ENCODE data around the gene NTN1. TPM values are rescaled to one million over a fixed set of nuclear protein-coding genes. Genes with fewer than 3 reads are reported as not detected.
A peak's percentile ranks its signal among the peaks of the same experiment; 100 is the strongest.

The NTN1 gene
- total and polyA plus RNA-seq, 2 of the 4 experiments (the other 2 are of a cell fraction) = under 0.01 to 0.07 TPM

- H3K9me3 ChIP-seq (ENCODE audit: control insufficient read depth, insufficient read depth, low read length) = peaks cover 4% of the 10 kb centered on the region; the same call in 1 of the 2 replicates
- peaks cover 4% of the 10 kb centered on the region; the same call in 1 of the 2 replicates for H3K4me1 ChIP-seq (ENCODE audit: control insufficient read depth, insufficient read depth, low read length)
- WGBS, 2 experiments (ENCODE audit: extremely low coverage in 2 of 2, insufficient read length in 1 of 2) = 81% methylated on average over 13 of the region's 30 CpGs; no CpG with 5 or more reads in 1 of the 2 experiments
- no peaks in the 10 kb centered on the region for H3K9me1 ChIP-seq (ENCODE audit: insufficient read depth, low read length)
- no peak overlapping the region for H3K14ac ChIP-seq (replicated peaks; ENCODE audit: low read depth, low read length)
- intact Hi-C loops (cut with micrococcal nuclease) (loop anchor here (10.0 kb wide), 1 partner anchor 62 kb away; no protein-coding TSS in a partner anchor), in situ Hi-C loops (cut with MboI; ENCODE audit: low sequenced_read_pairs) (no loop called here), dilution Hi-C loops (cut with HindIII; ENCODE audit: low sequenced_read_pairs, unreplicated experiment) (no loop called here)
- no peak overlapping the region for H2BK5ac ChIP-seq (ENCODE audit: low read depth, low read length, poor library complexity, severe bottlenecking)
- H2AK5ac ChIP-seq (ENCODE audit: low read depth, low read length) = no peak overlapping the region
- H4K20me1 ChIP-seq (ENCODE audit: insufficient read depth, low read length) = no peaks in the 10 kb centered on the region
- no peak overlapping the region for H2BK120ac ChIP-seq (ENCODE audit: low read depth, low read length)
- no peak for TF ChIP-seq RFX5 (IDR thresholded peaks at IDR 0.05; ENCODE audit: low read depth, low read length)
- DNase-seq (no peak), ATAC-seq (ENCODE audit: low read depth) (no peak)
- H4K5ac ChIP-seq (ENCODE audit: low read depth, low read length) = no peak overlapping the region
- POLR2A ChIA-PET (ENCODE audit: unreplicated experiment) = no interaction called here
- no peak overlapping the region for H3K4me3 ChIP-seq (ENCODE audit: insufficient read depth, low read depth, low read length)
- no peak overlapping the region for H3K4ac ChIP-seq (ENCODE audit: low read depth, low read length)
- H3K9ac ChIP-seq (ENCODE audit: low read depth, low read length) = no peak overlapping the region
- H2BK20ac ChIP-seq (ENCODE audit: low read depth, low read length) = no peak overlapping the region
- H3K4me2 ChIP-seq (ENCODE audit: low read depth, low read length) = no peak overlapping the region
- H3K27me3 ChIP-seq (ENCODE audit: control insufficient read depth, insufficient read depth, low read length) = peaks cover 3% of the 10 kb centered on the region; the same call in 1 of the 2 replicates
- H3K18ac ChIP-seq (ENCODE audit: low read depth, low read length) = no peak overlapping the region
- no peak overlapping the region for H2AFZ ChIP-seq (replicated peaks; ENCODE audit: low read length, poor library complexity)
- BruUV-seq (replicated peaks) = no TSS peak
- H3K79me1 ChIP-seq (ENCODE audit: low read depth in 1 of 2, low read length in 2 of 2) = no peaks in the 10 kb centered on the region
- H3K27ac ChIP-seq (ENCODE audit: insufficient read depth, low read length) = no peak overlapping the region
- H2AK9ac ChIP-seq (replicated peaks; ENCODE audit: low read depth, low read length, poor library complexity) = peak overlapping the region; percentile 12
- H3K56ac ChIP-seq (ENCODE audit: extremely low read depth, insufficient read depth, low read length) = no peak overlapping the region
- no peak overlapping the region for H2BK15ac ChIP-seq (ENCODE audit: low read depth, low read length)
- H3K23ac ChIP-seq (ENCODE audit: low read depth, low read length) = no peak overlapping the region
- no peaks in the 10 kb centered on the region for H3K36me3 ChIP-seq (ENCODE audit: control insufficient read depth, insufficient read depth, low read length)
- H4K91ac ChIP-seq (ENCODE audit: insufficient read depth, low read depth, low read length) = no peak overlapping the region
- no peak overlapping the region for H4K8ac ChIP-seq (ENCODE audit: low read depth in 2 of 2, low read length in 2 of 2)
- CTCF ChIA-PET = no interaction called here
Measured at GRCh38 chr17:9212376-9213302, 191.3 kb downstream of the NTN1 start.
